WTC11 (cell line): ENCODE results near the gene CHST15. TPM values are rescaled to one million over a fixed set of nuclear protein-coding genes. Genes with fewer than 3 reads are reported as not detected.

Source experiments
- ATAC-seq: fragments of 200-7000 bp; cut with Tn5 transposase; 2 replicates; pipeline ENCODE4 v1.10.0; 2021; ENCODE audit warnings: mild to moderate bottlenecking, moderate library complexity
- CTCF ChIA-PET: fragments of 300-600 bp; sonication (Branson Sonifier 250); formaldehyde crosslinking; loops from one replicate; lab custom pipeline; 2021; ENCODE audit warnings: antibody characterized with exemption; lab: Charles Lee
- POLR2A ChIA-PET: fragments of 350-600 bp; sonication (Branson Sonifier 250); formaldehyde crosslinking; loops from one replicate; lab custom pipeline; 2021; ENCODE audit warnings: antibody characterized with exemption; lab: Charles Lee
- DNase-seq: peaks from one replicate; pipeline ENCODE4 v3.0.0; 2021; ENCODE audit warnings: low spot score
- H3K27ac Mint-ChIP-seq: 2 replicates; pipeline ENCODE4 v1.8.0; 2021; ENCODE audit warnings: mixed read lengths
- H3K27me3 Mint-ChIP-seq: 2 replicates; pipeline ENCODE4 v1.8.0; 2021; ENCODE audit warnings: low read depth, mild to moderate bottlenecking, moderate library complexity, mixed read lengths
- H3K36me3 Mint-ChIP-seq: 2 replicates; pipeline ENCODE4 v1.8.0; 2021; ENCODE audit warnings: mixed read lengths
- H3K4me1 Mint-ChIP-seq: 2 replicates; pipeline ENCODE4 v1.8.0; 2022; ENCODE audit warnings: mixed read lengths
- H3K4me3 Mint-ChIP-seq: 2 replicates; pipeline ENCODE4 v1.8.0; 2021; ENCODE audit warnings: mild to moderate bottlenecking, moderate library complexity, mixed read lengths
- H3K9me3 Mint-ChIP-seq: 2 replicates; pipeline ENCODE4 v1.8.0; 2021; ENCODE audit warnings: mixed read lengths
- CREM ChIP-seq: sonication (generic); formaldehyde crosslinking; IDR thresholded peaks from 2 replicates; pipeline ENCODE4 v1.8.1; 2022; ENCODE audit warnings: mild to moderate bottlenecking, missing genetic modification reagents, moderate library complexity
- ESRRA ChIP-seq: sonication (generic); formaldehyde crosslinking; IDR thresholded peaks from 2 replicates; pipeline ENCODE4 v1.8.1; 2022; ENCODE audit warnings: mild to moderate bottlenecking, missing genetic modification reagents, borderline replicate concordance
- KAT7 ChIP-seq: sonication (generic); formaldehyde crosslinking; IDR thresholded peaks from 2 replicates; pipeline ENCODE4 v1.8.1; 2023; ENCODE audit warnings: missing genetic modification reagents, mild to moderate bottlenecking, borderline replicate concordance
- NFATC4 ChIP-seq: fragments of 250-450 bp; sonication (Bioruptor Pico); IDR thresholded peaks from 2 replicates; pipeline ENCODE4 v1.9.0; 2021; ENCODE audit warnings: mild to moderate bottlenecking
- RELA ChIP-seq: sonication (generic); formaldehyde crosslinking; IDR thresholded peaks from 2 replicates; pipeline ENCODE4 v1.8.1; 2022; ENCODE audit warnings: missing genetic modification reagents, mild to moderate bottlenecking, borderline replicate concordance
- TP53 ChIP-seq: sonication (generic); formaldehyde crosslinking; IDR thresholded peaks from 2 replicates; pipeline ENCODE4 v1.8.1; 2023; ENCODE audit warnings: mild to moderate bottlenecking, missing genetic modification reagents
- ZNF121 ChIP-seq: sonication (generic); formaldehyde crosslinking; IDR thresholded peaks from 2 replicates; pipeline ENCODE4 v1.8.0; 2023; ENCODE audit warnings: missing genetic modification reagents
- ZNF219 ChIP-seq: sonication (generic); formaldehyde crosslinking; IDR thresholded peaks from 2 replicates; pipeline ENCODE4 v1.8.0; 2023; ENCODE audit warnings: missing genetic modification reagents, mild to moderate bottlenecking, borderline replicate concordance
- ZNF671 ChIP-seq: fragments of 250-450 bp; sonication (Bioruptor Pico); IDR thresholded peaks from 2 replicates; pipeline ENCODE4 v1.8.0; 2021; ENCODE audit warnings: mild to moderate bottlenecking
- total RNA-seq: library from RNA; stranded (reverse); gene quantifications from 3 replicates; pipeline ENCODE4 v1.2.3, GENCODE V29; 2021
- TF ChIP-seq, protein P1 (sequence below): fragments of 250-450 bp; sonication (Bioruptor Pico); IDR thresholded peaks from 2 replicates; pipeline ENCODE4 v1.9.0; 2021; ENCODE audit warnings: mild to moderate bottlenecking, borderline replicate concordance
- TF ChIP-seq, protein P2 (sequence below): sonication (generic); formaldehyde crosslinking; IDR thresholded peaks from 2 replicates; pipeline ENCODE4 v1.8.0; 2023; ENCODE audit warnings: missing genetic modification reagents
- TF ChIP-seq, protein P3 (sequence below): fragments of 250-450 bp; sonication (Bioruptor Pico); conservative IDR thresholded peaks from 2 replicates; pipeline ENCODE4 v1.9.0; 2021; ENCODE audit warnings: mild to moderate bottlenecking
- TF ChIP-seq, protein P4 (sequence below): fragments of 250-450 bp; sonication (Bioruptor Pico); IDR thresholded peaks from 2 replicates; pipeline ENCODE4 v1.8.0; 2021; ENCODE audit warnings: mild to moderate bottlenecking
- TF ChIP-seq, protein P5 (sequence below): sonication (generic); formaldehyde crosslinking; IDR thresholded peaks from 2 replicates; pipeline ENCODE4 v1.8.1; 2023; ENCODE audit warnings: mild to moderate bottlenecking, missing genetic modification reagents

Gene CHST15
- total RNA-seq, 1 experiment from 2014 or later: 10.7 TPM

DNA sequence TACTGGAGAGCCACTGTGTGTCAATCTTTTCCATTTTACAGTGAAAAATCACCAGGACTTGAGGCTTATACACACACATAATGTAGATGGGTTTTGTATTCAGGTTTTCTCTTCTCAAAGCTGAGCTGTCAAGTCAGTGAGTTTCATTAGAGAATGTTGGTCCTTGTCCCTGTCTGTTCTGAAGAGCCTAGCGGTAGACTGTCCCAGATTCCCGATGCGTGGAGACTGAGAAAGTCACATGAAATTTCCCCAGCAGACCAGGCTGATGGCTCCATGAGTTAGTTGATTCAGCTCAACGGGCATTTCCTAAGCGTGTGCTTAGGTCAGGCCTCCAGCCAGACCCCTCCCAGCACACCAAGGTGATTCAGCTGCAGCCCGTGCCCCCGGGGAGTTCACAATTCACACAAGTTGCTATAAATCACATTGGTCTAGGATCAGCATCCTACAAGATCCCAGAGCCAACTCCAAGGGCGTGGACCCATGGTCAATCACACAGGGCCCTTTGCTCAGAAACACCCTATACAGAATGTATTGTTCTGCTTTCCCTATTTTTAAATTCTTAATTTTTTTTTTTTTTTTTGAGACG lies 17.2 kb downstream of the CHST15 start:
- ChIA-PET CTCF (interaction anchor here (0.9 to 2.3 kb wide), 4 partner anchors 10 to 82 kb away, joined by 3 to 7 read pairs (median 4); no protein-coding TSS in a partner anchor), POLR2A (interaction anchor here (0.7 kb wide), 1 partner anchor 10 kb away, joined by 3 read pairs; no protein-coding TSS in a partner anchor)
- no peak for TF ChIP-seq RELA (CRISPR knock-in tag)
- TF ChIP-seq, protein P1, sequence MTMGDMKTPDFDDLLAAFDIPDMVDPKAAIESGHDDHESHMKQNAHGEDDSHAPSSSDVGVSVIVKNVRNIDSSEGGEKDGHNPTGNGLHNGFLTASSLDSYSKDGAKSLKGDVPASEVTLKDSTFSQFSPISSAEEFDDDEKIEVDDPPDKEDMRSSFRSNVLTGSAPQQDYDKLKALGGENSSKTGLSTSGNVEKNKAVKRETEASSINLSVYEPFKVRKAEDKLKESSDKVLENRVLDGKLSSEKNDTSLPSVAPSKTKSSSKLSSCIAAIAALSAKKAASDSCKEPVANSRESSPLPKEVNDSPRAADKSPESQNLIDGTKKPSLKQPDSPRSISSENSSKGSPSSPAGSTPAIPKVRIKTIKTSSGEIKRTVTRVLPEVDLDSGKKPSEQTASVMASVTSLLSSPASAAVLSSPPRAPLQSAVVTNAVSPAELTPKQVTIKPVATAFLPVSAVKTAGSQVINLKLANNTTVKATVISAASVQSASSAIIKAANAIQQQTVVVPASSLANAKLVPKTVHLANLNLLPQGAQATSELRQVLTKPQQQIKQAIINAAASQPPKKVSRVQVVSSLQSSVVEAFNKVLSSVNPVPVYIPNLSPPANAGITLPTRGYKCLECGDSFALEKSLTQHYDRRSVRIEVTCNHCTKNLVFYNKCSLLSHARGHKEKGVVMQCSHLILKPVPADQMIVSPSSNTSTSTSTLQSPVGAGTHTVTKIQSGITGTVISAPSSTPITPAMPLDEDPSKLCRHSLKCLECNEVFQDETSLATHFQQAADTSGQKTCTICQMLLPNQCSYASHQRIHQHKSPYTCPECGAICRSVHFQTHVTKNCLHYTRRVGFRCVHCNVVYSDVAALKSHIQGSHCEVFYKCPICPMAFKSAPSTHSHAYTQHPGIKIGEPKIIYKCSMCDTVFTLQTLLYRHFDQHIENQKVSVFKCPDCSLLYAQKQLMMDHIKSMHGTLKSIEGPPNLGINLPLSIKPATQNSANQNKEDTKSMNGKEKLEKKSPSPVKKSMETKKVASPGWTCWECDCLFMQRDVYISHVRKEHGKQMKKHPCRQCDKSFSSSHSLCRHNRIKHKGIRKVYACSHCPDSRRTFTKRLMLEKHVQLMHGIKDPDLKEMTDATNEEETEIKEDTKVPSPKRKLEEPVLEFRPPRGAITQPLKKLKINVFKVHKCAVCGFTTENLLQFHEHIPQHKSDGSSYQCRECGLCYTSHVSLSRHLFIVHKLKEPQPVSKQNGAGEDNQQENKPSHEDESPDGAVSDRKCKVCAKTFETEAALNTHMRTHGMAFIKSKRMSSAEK: no peak
- no peak for TF ChIP-seq ZNF671 (CRISPR knock-in tag)
- H3K4me3 Mint-ChIP-seq: no peak overlapping the region
- DNase-seq (no peak), ATAC-seq (no peak)
- H3K9me3 Mint-ChIP-seq: no peaks in the 10 kb centered on the region
- H3K4me1 Mint-ChIP-seq: peaks cover 47% of the 10 kb centered on the region
- no peak overlapping the region for H3K27ac Mint-ChIP-seq
- H3K27me3 Mint-ChIP-seq: no peaks in the 10 kb centered on the region
- 0 out of 2 replicates have a peak, but pooled peaks cover 3% of the 10 kb centered on the region for H3K36me3 Mint-ChIP-seq

DNA sequence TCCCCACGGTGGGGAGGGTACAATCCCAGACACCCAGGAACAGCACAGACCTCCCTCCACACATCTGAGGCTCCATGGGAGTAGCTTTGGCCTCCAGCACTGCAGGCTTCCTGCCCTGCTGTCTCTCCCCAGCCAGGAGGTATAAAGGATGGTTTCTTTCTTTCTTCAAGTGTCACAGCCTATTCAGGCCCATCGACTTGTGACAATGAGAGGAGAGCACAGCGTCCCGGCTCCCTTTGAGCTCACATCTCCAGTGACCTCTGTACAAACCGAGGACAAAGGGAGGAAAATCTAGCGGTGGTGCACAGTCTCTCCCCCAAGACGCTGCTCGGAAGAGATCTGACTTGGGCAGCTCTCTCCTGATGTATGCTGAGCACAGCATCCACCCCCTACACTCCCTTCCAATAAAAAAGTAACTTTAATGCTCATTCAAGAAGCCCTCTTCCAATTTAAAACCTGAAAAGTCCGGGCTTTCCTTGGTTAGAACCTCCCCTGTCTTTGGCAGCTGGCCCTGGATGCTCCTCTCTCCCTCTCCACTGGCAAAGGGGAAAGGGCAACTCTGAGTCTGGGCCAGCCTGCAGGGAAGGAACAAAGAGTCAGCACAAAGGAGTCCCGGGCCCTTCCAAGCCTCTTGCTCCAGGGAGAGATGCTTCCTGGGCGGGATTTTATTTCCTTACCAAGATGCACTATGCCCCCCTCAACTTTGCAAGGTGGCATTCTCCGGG lies 18.0 kb downstream of the CHST15 start:
- CTCF ChIA-PET: interaction anchor here (0.7 to 2.3 kb wide), 5 partner anchors 8 to 80 kb away, joined by 3 to 7 read pairs (median 3); no protein-coding TSS in a partner anchor
- Mint-ChIP-seq H3K27ac (no peak overlapping the region), H3K4me1 (peaks cover 52% of the 10 kb centered on the region), H3K27me3 (no peaks in the 10 kb centered on the region), H3K9me3 (no peaks in the 10 kb centered on the region), H3K36me3 (0 out of 2 replicates have a peak, but pooled peaks cover 3% of the 10 kb centered on the region), H3K4me3 (no peak overlapping the region)
- TF ChIP-seq, protein P2, sequence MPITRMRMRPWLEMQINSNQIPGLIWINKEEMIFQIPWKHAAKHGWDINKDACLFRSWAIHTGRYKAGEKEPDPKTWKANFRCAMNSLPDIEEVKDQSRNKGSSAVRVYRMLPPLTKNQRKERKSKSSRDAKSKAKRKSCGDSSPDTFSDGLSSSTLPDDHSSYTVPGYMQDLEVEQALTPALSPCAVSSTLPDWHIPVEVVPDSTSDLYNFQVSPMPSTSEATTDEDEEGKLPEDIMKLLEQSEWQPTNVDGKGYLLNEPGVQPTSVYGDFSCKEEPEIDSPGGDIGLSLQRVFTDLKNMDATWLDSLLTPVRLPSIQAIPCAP: no peak
- POLR2A ChIA-PET: no interaction called here
- DNase-seq (no peak), ATAC-seq (peak; percentile 35)

DNA sequence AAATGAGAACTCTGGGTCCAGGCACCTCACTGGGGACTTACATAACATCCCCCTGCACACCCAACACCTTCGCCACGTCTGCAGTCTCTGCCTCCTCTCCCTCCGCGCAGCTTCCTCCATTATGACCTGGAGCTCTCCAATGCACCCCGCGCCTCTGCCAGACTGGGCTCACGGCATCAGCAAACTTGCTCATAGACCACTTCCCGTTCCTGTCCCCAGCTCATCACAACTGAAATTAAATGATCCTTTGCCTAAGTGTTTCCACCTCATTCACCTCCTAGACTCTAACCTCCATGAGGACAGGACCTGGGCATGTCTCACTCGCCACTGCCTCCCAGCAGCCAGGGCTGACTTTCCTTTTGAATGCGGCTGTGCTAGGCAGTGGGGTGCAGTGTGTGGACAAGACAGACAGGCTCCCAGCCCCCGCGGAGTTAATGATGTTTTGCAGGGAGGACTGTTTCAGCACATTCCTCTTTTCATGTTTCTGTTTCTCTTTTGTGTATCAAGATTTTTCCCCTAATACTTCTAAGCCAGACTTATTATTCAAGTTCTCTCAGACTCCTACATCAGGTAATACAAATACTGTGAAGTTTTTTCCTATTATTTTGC lies 18.8 kb downstream of the CHST15 start:
- CTCF ChIA-PET: interaction anchor here (0.9 to 2.3 kb wide), 3 partner anchors 9 to 51 kb away, joined by 3 to 7 read pairs (median 3); no protein-coding TSS in a partner anchor
- H3K27me3 Mint-ChIP-seq: no peaks in the 10 kb centered on the region
- POLR2A ChIA-PET: no interaction called here
- H3K4me3 Mint-ChIP-seq: no peak overlapping the region
- no peaks in the 10 kb centered on the region for H3K9me3 Mint-ChIP-seq
- H3K27ac Mint-ChIP-seq: no peak overlapping the region
- 0 out of 2 replicates have a peak, but pooled peaks cover 3% of the 10 kb centered on the region for H3K36me3 Mint-ChIP-seq
- DNase-seq: no peak
- TF ChIP-seq, protein P3, sequence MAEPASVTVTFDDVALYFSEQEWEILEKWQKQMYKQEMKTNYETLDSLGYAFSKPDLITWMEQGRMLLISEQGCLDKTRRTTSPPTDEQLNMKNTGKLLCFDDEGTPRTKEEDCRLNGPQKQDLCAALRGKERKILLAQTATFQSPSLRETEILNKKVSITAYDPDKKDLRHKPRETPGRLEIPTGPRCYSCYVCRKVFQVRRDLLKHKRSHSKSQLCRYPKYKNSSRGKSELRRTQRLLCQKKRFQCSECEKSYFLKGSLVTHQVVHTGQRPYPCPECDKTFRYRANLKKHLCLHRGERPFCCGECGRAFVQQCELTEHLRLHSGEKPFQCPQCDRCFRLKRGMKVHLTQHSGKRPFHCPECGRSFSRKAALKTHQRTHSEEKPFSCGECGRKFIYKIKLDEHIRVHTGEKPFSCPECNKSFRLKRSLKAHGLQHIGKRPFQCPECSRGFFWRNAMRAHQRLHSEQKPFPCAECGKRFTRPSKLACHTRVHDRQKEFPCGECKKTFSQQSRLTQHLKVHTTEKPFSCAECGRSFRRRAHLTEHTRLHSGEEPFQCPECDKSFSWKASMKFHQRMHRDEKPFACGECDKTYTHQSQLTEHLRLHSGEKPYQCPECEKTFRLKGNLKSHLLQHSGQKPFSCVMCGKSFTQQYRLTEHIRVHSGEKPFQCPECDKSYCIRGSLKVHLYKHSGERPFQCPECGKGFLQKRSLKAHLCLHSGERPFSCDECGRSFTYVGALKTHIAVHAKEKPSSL (CRISPR knock-in tag): no peak
- TF ChIP-seq TP53 (CRISPR knock-in tag) (no peak), ZNF121 (CRISPR knock-in tag) (no peak), NFATC4 (CRISPR knock-in tag) (no peak), CREM (CRISPR knock-in tag) (no peak), KAT7 (CRISPR knock-in tag) (no peak), ESRRA (CRISPR knock-in tag) (no peak), ZNF219 (CRISPR knock-in tag) (no peak)
- TF ChIP-seq, protein P4, sequence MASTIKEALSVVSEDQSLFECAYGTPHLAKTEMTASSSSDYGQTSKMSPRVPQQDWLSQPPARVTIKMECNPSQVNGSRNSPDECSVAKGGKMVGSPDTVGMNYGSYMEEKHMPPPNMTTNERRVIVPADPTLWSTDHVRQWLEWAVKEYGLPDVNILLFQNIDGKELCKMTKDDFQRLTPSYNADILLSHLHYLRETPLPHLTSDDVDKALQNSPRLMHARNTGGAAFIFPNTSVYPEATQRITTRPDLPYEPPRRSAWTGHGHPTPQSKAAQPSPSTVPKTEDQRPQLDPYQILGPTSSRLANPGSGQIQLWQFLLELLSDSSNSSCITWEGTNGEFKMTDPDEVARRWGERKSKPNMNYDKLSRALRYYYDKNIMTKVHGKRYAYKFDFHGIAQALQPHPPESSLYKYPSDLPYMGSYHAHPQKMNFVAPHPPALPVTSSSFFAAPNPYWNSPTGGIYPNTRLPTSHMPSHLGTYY: no peak
- TF ChIP-seq, protein P5, sequence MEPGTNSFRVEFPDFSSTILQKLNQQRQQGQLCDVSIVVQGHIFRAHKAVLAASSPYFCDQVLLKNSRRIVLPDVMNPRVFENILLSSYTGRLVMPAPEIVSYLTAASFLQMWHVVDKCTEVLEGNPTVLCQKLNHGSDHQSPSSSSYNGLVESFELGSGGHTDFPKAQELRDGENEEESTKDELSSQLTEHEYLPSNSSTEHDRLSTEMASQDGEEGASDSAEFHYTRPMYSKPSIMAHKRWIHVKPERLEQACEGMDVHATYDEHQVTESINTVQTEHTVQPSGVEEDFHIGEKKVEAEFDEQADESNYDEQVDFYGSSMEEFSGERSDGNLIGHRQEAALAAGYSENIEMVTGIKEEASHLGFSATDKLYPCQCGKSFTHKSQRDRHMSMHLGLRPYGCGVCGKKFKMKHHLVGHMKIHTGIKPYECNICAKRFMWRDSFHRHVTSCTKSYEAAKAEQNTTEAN (CRISPR knock-in tag): no peak
- TF ChIP-seq, protein P1: no peak
- TF ChIP-seq, all 79 proteins: peak for 0
- H3K4me1 Mint-ChIP-seq: peaks cover 54% of the 10 kb centered on the region
- ATAC-seq: no peak
